ENCODE data around the gene NAA25.

DNA sequence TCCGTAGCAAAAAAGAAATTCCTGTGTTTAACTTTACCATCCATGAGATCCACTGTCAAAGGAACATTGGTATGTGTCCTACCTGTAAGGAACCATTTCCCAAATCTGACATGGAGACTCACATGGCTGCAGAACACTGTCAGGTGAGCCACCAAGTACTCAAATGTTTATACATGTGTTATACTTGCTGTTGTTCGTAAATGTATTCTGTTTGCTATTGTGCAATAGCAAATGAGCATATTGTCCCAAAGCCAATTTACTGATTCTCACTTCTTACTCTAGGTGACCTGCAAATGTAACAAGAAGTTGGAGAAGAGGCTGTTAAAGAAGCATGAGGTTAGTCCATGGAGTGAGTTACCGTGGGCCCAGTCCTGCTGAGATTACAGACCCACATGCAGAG lies 26.1 kb upstream of the NAA25 start:
- TF ChIP-seq, protein P1, sequence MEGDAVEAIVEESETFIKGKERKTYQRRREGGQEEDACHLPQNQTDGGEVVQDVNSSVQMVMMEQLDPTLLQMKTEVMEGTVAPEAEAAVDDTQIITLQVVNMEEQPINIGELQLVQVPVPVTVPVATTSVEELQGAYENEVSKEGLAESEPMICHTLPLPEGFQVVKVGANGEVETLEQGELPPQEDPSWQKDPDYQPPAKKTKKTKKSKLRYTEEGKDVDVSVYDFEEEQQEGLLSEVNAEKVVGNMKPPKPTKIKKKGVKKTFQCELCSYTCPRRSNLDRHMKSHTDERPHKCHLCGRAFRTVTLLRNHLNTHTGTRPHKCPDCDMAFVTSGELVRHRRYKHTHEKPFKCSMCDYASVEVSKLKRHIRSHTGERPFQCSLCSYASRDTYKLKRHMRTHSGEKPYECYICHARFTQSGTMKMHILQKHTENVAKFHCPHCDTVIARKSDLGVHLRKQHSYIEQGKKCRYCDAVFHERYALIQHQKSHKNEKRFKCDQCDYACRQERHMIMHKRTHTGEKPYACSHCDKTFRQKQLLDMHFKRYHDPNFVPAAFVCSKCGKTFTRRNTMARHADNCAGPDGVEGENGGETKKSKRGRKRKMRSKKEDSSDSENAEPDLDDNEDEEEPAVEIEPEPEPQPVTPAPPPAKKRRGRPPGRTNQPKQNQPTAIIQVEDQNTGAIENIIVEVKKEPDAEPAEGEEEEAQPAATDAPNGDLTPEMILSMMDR (IDR thresholded peaks at IDR 0.05; ENCODE audit: low read depth, low read length, missing input control): no peak
- no peak for TF ChIP-seq SP1 (IDR thresholded peaks at IDR 0.05)
- TF ChIP-seq, protein P2, sequence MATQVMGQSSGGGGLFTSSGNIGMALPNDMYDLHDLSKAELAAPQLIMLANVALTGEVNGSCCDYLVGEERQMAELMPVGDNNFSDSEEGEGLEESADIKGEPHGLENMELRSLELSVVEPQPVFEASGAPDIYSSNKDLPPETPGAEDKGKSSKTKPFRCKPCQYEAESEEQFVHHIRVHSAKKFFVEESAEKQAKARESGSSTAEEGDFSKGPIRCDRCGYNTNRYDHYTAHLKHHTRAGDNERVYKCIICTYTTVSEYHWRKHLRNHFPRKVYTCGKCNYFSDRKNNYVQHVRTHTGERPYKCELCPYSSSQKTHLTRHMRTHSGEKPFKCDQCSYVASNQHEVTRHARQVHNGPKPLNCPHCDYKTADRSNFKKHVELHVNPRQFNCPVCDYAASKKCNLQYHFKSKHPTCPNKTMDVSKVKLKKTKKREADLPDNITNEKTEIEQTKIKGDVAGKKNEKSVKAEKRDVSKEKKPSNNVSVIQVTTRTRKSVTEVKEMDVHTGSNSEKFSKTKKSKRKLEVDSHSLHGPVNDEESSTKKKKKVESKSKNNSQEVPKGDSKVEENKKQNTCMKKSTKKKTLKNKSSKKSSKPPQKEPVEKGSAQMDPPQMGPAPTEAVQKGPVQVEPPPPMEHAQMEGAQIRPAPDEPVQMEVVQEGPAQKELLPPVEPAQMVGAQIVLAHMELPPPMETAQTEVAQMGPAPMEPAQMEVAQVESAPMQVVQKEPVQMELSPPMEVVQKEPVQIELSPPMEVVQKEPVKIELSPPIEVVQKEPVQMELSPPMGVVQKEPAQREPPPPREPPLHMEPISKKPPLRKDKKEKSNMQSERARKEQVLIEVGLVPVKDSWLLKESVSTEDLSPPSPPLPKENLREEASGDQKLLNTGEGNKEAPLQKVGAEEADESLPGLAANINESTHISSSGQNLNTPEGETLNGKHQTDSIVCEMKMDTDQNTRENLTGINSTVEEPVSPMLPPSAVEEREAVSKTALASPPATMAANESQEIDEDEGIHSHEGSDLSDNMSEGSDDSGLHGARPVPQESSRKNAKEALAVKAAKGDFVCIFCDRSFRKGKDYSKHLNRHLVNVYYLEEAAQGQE (IDR thresholded peaks at IDR 0.05): no peak
- TF ChIP-seq, protein P3, sequence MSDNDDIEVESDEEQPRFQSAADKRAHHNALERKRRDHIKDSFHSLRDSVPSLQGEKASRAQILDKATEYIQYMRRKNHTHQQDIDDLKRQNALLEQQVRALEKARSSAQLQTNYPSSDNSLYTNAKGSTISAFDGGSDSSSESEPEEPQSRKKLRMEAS (IDR thresholded peaks at IDR 0.05): no peak
- no peak for TF ChIP-seq GABPA (IDR thresholded peaks at IDR 0.05 in 1 of 2, conservative IDR thresholded peaks at IDR 0.05 in 1 of 2)
- TF ChIP-seq RXRA (IDR thresholded peaks at IDR 0.05): no peak
- TF ChIP-seq EGR1 (IDR thresholded peaks at IDR 0.05; ENCODE audit: low read depth in 2 of 2): no peak
- no peak for TF ChIP-seq JUND (IDR thresholded peaks at IDR 0.05)
- TF ChIP-seq HNF4G (IDR thresholded peaks at IDR 0.05): no peak
- TF ChIP-seq, protein P4, sequence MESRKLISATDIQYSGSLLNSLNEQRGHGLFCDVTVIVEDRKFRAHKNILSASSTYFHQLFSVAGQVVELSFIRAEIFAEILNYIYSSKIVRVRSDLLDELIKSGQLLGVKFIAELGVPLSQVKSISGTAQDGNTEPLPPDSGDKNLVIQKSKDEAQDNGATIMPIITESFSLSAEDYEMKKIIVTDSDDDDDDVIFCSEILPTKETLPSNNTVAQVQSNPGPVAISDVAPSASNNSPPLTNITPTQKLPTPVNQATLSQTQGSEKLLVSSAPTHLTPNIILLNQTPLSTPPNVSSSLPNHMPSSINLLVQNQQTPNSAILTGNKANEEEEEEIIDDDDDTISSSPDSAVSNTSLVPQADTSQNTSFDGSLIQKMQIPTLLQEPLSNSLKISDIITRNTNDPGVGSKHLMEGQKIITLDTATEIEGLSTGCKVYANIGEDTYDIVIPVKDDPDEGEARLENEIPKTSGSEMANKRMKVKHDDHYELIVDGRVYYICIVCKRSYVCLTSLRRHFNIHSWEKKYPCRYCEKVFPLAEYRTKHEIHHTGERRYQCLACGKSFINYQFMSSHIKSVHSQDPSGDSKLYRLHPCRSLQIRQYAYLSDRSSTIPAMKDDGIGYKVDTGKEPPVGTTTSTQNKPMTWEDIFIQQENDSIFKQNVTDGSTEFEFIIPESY (IDR thresholded peaks at IDR 0.05): no peak
- TF ChIP-seq, protein P5, sequence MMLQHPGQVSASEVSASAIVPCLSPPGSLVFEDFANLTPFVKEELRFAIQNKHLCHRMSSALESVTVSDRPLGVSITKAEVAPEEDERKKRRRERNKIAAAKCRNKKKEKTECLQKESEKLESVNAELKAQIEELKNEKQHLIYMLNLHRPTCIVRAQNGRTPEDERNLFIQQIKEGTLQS (IDR thresholded peaks at IDR 0.05): no peak
- TF ChIP-seq YY1 (IDR thresholded peaks at IDR 0.05): no peak

Measured in liver (tissue), 3 donors.